Gastroesophageal sphincter (tissue), 3 donors: ENCODE measurements around the gene HEPN1.

Experiments used
- EP300 ChIP-seq: sonication (generic); formaldehyde crosslinking; IDR thresholded peaks from one replicate; pipeline ENCODE4 v1.6.1; 2017; ENCODE audit warnings: antibody characterized with exemption, mild to moderate bottlenecking
- TF ChIP-seq, protein P1 (sequence below), 4 experiments: fragments of 200-600 bp in 2 of 4; fragments of 450-650 bp in 2 of 4; sonication (generic) in 1 of 4; IDR thresholded peaks; one replicate each; pipeline ENCODE4 v1.5.1; 2017 to 2019; ENCODE audit warnings: antibody characterized with exemption in 4 of 4, mild to moderate bottlenecking in 2 of 4, moderate library complexity in 2 of 4

DNA sequence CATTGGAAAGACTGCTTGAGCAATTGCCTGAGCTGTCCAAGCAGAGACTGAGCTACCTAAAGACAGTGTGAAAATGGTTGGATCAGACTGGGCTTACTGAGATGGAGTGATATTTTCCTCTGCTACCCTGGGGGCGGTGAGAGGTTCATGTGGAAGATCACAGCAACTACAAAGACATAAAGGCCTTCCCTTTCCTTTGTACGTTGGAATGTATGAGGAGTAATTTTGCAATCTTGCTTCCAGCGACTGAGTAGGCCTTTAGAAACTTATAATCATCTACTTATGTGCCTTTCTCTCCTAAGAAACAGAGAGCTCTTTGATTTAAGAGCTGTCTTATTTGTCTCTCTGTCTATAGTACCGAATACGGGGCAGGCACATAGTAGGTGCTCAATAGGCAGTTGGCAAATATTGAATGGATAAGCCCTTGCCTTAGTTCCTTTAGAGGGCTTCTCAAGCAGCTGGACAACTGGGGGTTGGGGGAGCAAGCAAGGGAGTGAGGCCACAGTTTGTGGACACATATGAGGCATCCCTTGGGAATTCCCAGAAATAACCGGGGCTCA lies 19.2 kb downstream of the HEPN1 start:
- TF ChIP-seq, protein P1, sequence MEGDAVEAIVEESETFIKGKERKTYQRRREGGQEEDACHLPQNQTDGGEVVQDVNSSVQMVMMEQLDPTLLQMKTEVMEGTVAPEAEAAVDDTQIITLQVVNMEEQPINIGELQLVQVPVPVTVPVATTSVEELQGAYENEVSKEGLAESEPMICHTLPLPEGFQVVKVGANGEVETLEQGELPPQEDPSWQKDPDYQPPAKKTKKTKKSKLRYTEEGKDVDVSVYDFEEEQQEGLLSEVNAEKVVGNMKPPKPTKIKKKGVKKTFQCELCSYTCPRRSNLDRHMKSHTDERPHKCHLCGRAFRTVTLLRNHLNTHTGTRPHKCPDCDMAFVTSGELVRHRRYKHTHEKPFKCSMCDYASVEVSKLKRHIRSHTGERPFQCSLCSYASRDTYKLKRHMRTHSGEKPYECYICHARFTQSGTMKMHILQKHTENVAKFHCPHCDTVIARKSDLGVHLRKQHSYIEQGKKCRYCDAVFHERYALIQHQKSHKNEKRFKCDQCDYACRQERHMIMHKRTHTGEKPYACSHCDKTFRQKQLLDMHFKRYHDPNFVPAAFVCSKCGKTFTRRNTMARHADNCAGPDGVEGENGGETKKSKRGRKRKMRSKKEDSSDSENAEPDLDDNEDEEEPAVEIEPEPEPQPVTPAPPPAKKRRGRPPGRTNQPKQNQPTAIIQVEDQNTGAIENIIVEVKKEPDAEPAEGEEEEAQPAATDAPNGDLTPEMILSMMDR (IDR thresholded peaks at IDR 0.05) = no peak
- TF ChIP-seq EP300 = no peak
